RCC 7860 (cell line): ENCODE data around the gene TMEM176A.

Source experiments
- DNase-seq: peaks from one replicate; pipeline ENCODE4 v3.0.0-alpha.2; 2015; ENCODE audit warnings: low spot score
- FAIRE-seq: peaks from 2 replicates; lab custom pipeline; 2012; peaks lifted over from hg19 to GRCh38; lab: Jason Lieb, UNC

TMEM176A gene

GRCh38 chr7:150787321-150788281, 13.0 kb upstream of the TMEM176A start:
- no peak for FAIRE-seq

GRCh38 chr7:150788474-150789269, 11.9 kb upstream of the TMEM176A start:
- no peak for DNase-seq
- no peak for FAIRE-seq

More at GRCh38 chr7:150787321-150788281, 13.0 kb upstream of the TMEM176A start:
- DNase-seq: no peak

- no peak for FAIRE-seq
- DNase-seq: no peak
Observed at GRCh38 chr7:150790416-150791075, 10.0 kb upstream of the TMEM176A start.

GRCh38 chr7:150791304-150791703, 9.3 kb upstream of the TMEM176A start:
- FAIRE-seq (no peak), DNase-seq (no peak)

GRCh38 chr7:150791746-150792452, 8.7 kb upstream of the TMEM176A start:
- FAIRE-seq: no peak

GRCh38 chr7:150793569-150794238, 6.9 kb upstream of the TMEM176A start:
- DNase-seq (no peak), FAIRE-seq (no peak)

More at GRCh38 chr7:150791746-150792452, 8.7 kb upstream of the TMEM176A start:
- DNase-seq: no peak

GRCh38 chr7:150797661-150798060, 2.9 kb upstream of the TMEM176A start:
- FAIRE-seq (no peak), DNase-seq (no peak)

- FAIRE-seq: no peak
- no peak for DNase-seq
Observed at GRCh38 chr7:150799156-150799555, 1.4 kb upstream of the TMEM176A start.

- DNase-seq (no peak), FAIRE-seq (no peak)
Observed at GRCh38 chr7:150799741-150800580, 608 bp upstream of the TMEM176A start, which contains the start of gene TMEM176B. Gene TMEM176B, minus strand, starts transcription at chr7:150800364. Its CDS starts 3,795 bp downstream, at chr7:150796569.

GRCh38 chr7:150801242-150801945, 825 bp downstream of the TMEM176A start:
- no peak for FAIRE-seq
- DNase-seq: no peak

GRCh38 chr7:150801946-150802771, 1.6 kb downstream of the TMEM176A start:
- no peak for DNase-seq
- FAIRE-seq: no peak

- DNase-seq (no peak), FAIRE-seq (no peak)
Observed at GRCh38 chr7:150803161-150803860, 2.7 kb downstream of the TMEM176A start.

GRCh38 chr7:150804802-150805201, 4.2 kb downstream of the TMEM176A start:
- FAIRE-seq (no peak), DNase-seq (no peak)

- FAIRE-seq: no peak
- no peak for DNase-seq
Observed at GRCh38 chr7:150805864-150806263, 5.3 kb downstream of the TMEM176A start.

- no peak for FAIRE-seq
- DNase-seq: no peak
Observed at GRCh38 chr7:150806454-150806853, 5.9 kb downstream of the TMEM176A start.

- FAIRE-seq: no peak
- no peak for DNase-seq
Observed at GRCh38 chr7:150806863-150807262, 6.3 kb downstream of the TMEM176A start.
